GM23338 (cell line): Measurements from ENCODE around the gene GPR22. TPM values are rescaled to one million over a fixed set of nuclear protein-coding genes. Genes with fewer than 3 reads are reported as not detected.

Experiments used
- ATAC-seq: fragments of 200-7000 bp; cut with Tn5 transposase; 3 replicates; pipeline ENCODE4 v1.9.1; 2020
- DNase-seq: peaks from one replicate; pipeline ENCODE4 v3.0.0-alpha.2; 2015; ENCODE audit warnings: low spot score
- H2AFZ ChIP-seq: fragments of 200-600 bp; sonication (generic); 2 replicates; pipeline ENCODE4 v1.8.0; 2016; ENCODE audit warnings: antibody characterized with exemption, mild to moderate bottlenecking, moderate library complexity
- H3F3A ChIP-seq: fragments of 200-600 bp; sonication (generic); replicated peaks from 2 replicates; pipeline ENCODE4 v1.8.0; 2017; ENCODE audit warnings: antibody characterized with exemption, mixed run types, low read depth
- H3K27ac ChIP-seq: fragments of 200-600 bp; sonication (generic); 2 replicates; pipeline ENCODE4 v1.6.1; 2016; ENCODE audit warnings: low read depth
- H3K27me3 ChIP-seq: fragments of 200-600 bp; sonication (generic); 2 replicates; pipeline ENCODE4 v1.8.0; 2016; ENCODE audit warnings: mild to moderate bottlenecking, mixed run types, moderate library complexity; ENCODE audit not compliant: insufficient read depth
- H3K36me3 ChIP-seq: fragments of 200-600 bp; sonication (generic); 2 replicates; pipeline ENCODE4 v1.8.0; 2016; ENCODE audit warnings: mild to moderate bottlenecking; ENCODE audit not compliant: insufficient read depth
- H3K4me1 ChIP-seq: fragments of 200-600 bp; sonication (generic); 2 replicates; pipeline ENCODE4 v1.8.0; 2016; ENCODE audit warnings: mild to moderate bottlenecking, moderate library complexity; ENCODE audit not compliant: insufficient read depth
- H3K4me2 ChIP-seq: fragments of 200-600 bp; sonication (generic); 2 replicates; pipeline ENCODE4 v1.7.1; 2017; ENCODE audit warnings: mixed run types
- H3K4me3 ChIP-seq: fragments of 200-600 bp; sonication (generic); 2 replicates; pipeline ENCODE4 v1.6.1; 2016; ENCODE audit warnings: mixed run types
- H3K79me2 ChIP-seq: fragments of 200-600 bp; sonication (generic); replicated peaks from 2 replicates; pipeline ENCODE4 v1.8.0; 2017; ENCODE audit warnings: mild to moderate bottlenecking; ENCODE audit not compliant: insufficient read depth
- H3K9me2 ChIP-seq: fragments of 200-600 bp; sonication (generic); 2 replicates; pipeline ENCODE4 v1.8.0; 2017; ENCODE audit not compliant: insufficient read depth
- H4K20me1 ChIP-seq: fragments of 200-600 bp; sonication (generic); replicated peaks from 2 replicates; pipeline ENCODE4 v1.8.0; 2017; ENCODE audit warnings: mild to moderate bottlenecking; ENCODE audit not compliant: insufficient read depth
- H3K27ac Mint-ChIP-seq: 2 replicates; pipeline ENCODE4 v1.8.0; 2020; ENCODE audit warnings: inconsistent platforms, mild to moderate bottlenecking, moderate library complexity, mixed read lengths
- H3K27me3 Mint-ChIP-seq: 3 replicates; pipeline ENCODE4 v1.8.0; 2022; ENCODE audit warnings: low read depth, mild to moderate bottlenecking, moderate library complexity, mixed read lengths, inconsistent platforms; ENCODE audit not compliant: insufficient read depth, poor library complexity
- H3K36me3 Mint-ChIP-seq: 3 replicates; pipeline ENCODE4 v1.8.0; 2021; ENCODE audit warnings: low read depth, mild to moderate bottlenecking, inconsistent platforms, moderate library complexity, mixed read lengths
- H3K4me1 Mint-ChIP-seq: 3 replicates; pipeline ENCODE4 v1.8.0; 2020; ENCODE audit warnings: mild to moderate bottlenecking, inconsistent platforms, mixed read lengths
- H3K4me3 Mint-ChIP-seq: 3 replicates; pipeline ENCODE4 v1.8.0; 2021; ENCODE audit warnings: moderate library complexity, mild to moderate bottlenecking, inconsistent platforms, mixed read lengths
- H3K9me3 Mint-ChIP-seq: 3 replicates; pipeline ENCODE4 v1.8.0; 2020; ENCODE audit warnings: moderate library complexity, mild to moderate bottlenecking, inconsistent platforms, mixed read lengths
- CTCF ChIP-seq, 2 experiments: fragments of 200-600 bp in 1 of 2; sonication (generic) in 1 of 2; conservative IDR thresholded peaks; 2 replicates each; pipeline versions ENCODE4 v1.5.1 to v1.6.1; 2016 to 2017; ENCODE audit warnings: antibody characterized with exemption in 2 of 2, low read depth in 2 of 2, mild to moderate bottlenecking in 2 of 2, moderate library complexity in 1 of 2
- NANOG ChIP-seq: IDR thresholded peaks from 2 replicates; pipeline ENCODE4 v1.6.1; 2016; ENCODE audit warnings: antibody characterized with exemption, borderline replicate concordance
- STAT1 ChIP-seq: IDR thresholded peaks from one replicate; pipeline ENCODE4 v1.6.1; 2016; ENCODE audit warnings: antibody characterized with exemption; ENCODE audit not compliant: unreplicated experiment
- ZNF114 ChIP-seq: fragments of 250-450 bp; sonication (Bioruptor Pico); IDR thresholded peaks from 2 replicates; pipeline ENCODE4 v1.5.0; 2020; ENCODE audit warnings: mild to moderate bottlenecking, moderate library complexity
- ZNF462 ChIP-seq: fragments of 250-450 bp; sonication (Bioruptor Pico); IDR thresholded peaks from 2 replicates; pipeline ENCODE4 v1.5.0; 2020; ENCODE audit warnings: mild to moderate bottlenecking, moderate library complexity
- polyA plus RNA-seq: library from polyadenylated mRNA; unstranded; fragments of >200 nt; fragmentation: Nextera tagmentation; extraction: Ambion mirVana; gene quantifications from 2 replicates; pipeline ENCODE4 v1.2.1, GENCODE V29; 2016
- total RNA-seq: library from RNA; depleted of rRNA; stranded (reverse); fragments of >200 nt; shearing (Covaris generic); gene quantifications from 2 replicates; pipeline ENCODE4 v1.2.3, GENCODE V29; 2014

GPR22 gene
- total and polyA plus RNA-seq, 2 experiments from 2014 or later = 3.4 TPM; not detected in 1

- DNase-seq = no peak
- Mint-ChIP-seq H3K36me3 (peaks cover 3% of the 10 kb centered on the region; the same call in 1 of the 3 replicates), H3K4me3 (no peak overlapping the region)
Observed at GRCh38 chr7:107441581-107442422, 28.1 kb upstream of the GPR22 start.

More at GRCh38 chr7:107441581-107442422, 28.1 kb upstream of the GPR22 start:
- Histone ChIP-seq H3K27me3 (no peaks in the 10 kb centered on the region), H3K36me3 (no peaks in the 10 kb centered on the region), H3K4me1 (no peaks in the 10 kb centered on the region), H3F3A (no peaks in the 10 kb centered on the region), H3K79me2 (no peaks in the 10 kb centered on the region), H3K27ac (no peak overlapping the region), H3K4me3 (no peak overlapping the region), H4K20me1 (no peaks in the 10 kb centered on the region), H2AFZ (no peak overlapping the region), H3K4me2 (no peak overlapping the region), H3K9me2 (no peaks in the 10 kb centered on the region)
- no peaks in the 10 kb centered on the region for H3K9me3 Mint-ChIP-seq
- ATAC-seq = no peak
- no peaks in the 10 kb centered on the region for H3K27me3 Mint-ChIP-seq
- no peaks in the 10 kb centered on the region for H3K4me1 Mint-ChIP-seq
- H3K27ac Mint-ChIP-seq = no peak overlapping the region
- no peak for TF ChIP-seq NANOG
- TF ChIP-seq ZNF462 = no peak
- TF ChIP-seq ZNF114 = no peak
- no peak for TF ChIP-seq CTCF (conservative IDR thresholded peaks at IDR 0.05; ENCODE audit: low read depth in 2 of 2)
- TF ChIP-seq STAT1 = no peak
